CD14-positive monocyte (primary cell): ENCODE measurements around the gene SIGLEC12. TPM values are rescaled to one million over a fixed set of nuclear protein-coding genes. Genes with fewer than 3 reads are reported as not detected.

Source experiments
- DNase-seq, 3 donors: peaks; one replicate each; pipeline ENCODE4 v3.0.0-alpha.2; 2011 to 2022
- H2AFZ ChIP-seq: 2 replicates; pipeline ENCODE4 v1.6.0; 2012; ENCODE audit warnings: mild to moderate bottlenecking, low read depth, low read length, inconsistent platforms; ENCODE audit not compliant: insufficient read depth, poor library complexity, severe bottlenecking
- H3K27ac ChIP-seq, 2 donors: 1 replicate in 1 of 2; 2 replicates in 1 of 2; pipeline ENCODE4 v1.5.1; 2012 to 2013; ENCODE audit warnings: low read length in 2 of 2, control low read depth in 1 of 2, inconsistent platforms in 1 of 2, low read depth in 1 of 2, mild to moderate bottlenecking in 1 of 2
- H3K27me3 ChIP-seq, 2 donors: one replicate each; pipeline versions ENCODE4 v1.6.0 to v1.6.1; 2011 to 2013; ENCODE audit warnings: low read length in 2 of 2; ENCODE audit not compliant: control insufficient read depth in 2 of 2, insufficient read depth in 2 of 2
- H3K36me3 ChIP-seq, 2 donors: replicated peaks in 1 of 2; 1 replicate in 1 of 2; 2 replicates in 1 of 2; pipeline versions ENCODE4 v1.5.1 to v1.6.1; 2012 to 2013; ENCODE audit warnings: low read length in 2 of 2, control low read depth in 1 of 2, inconsistent platforms in 1 of 2, mild to moderate bottlenecking in 1 of 2; ENCODE audit not compliant: insufficient read depth in 2 of 2, control insufficient read depth in 1 of 2
- H3K4me1 ChIP-seq, 2 donors: 1 replicate in 1 of 2; 2 replicates in 1 of 2; pipeline versions ENCODE4 v1.5.1 to v1.6.1; 2012 to 2013; ENCODE audit warnings: low read length in 2 of 2, control low read depth in 1 of 2, inconsistent platforms in 1 of 2, mild to moderate bottlenecking in 1 of 2, moderate library complexity in 1 of 2; ENCODE audit not compliant: insufficient read depth in 2 of 2, control insufficient read depth in 1 of 2
- H3K4me2 ChIP-seq: replicated peaks from 2 replicates; pipeline ENCODE3; 2012; ENCODE audit warnings: low read length, moderate library complexity, mild to moderate bottlenecking; ENCODE audit not compliant: poor library complexity, severe bottlenecking; ENCODE audit errors: extremely low read depth
- H3K4me3 ChIP-seq, 3 experiments: fragments of 200-600 bp in 1 of 3; sonication (generic) in 1 of 3; replicated peaks in 1 of 3; 1 replicate in 2 of 3; 2 replicates in 1 of 3; pipeline ENCODE4 v1.5.1; 2011 to 2013; ENCODE audit warnings: low read length in 3 of 3, mild to moderate bottlenecking in 3 of 3, control low read depth in 2 of 3, low read depth in 2 of 3, inconsistent platforms in 1 of 3, moderate library complexity in 1 of 3
- H3K79me2 ChIP-seq: 2 replicates; pipeline ENCODE4 v1.6.0; 2012; ENCODE audit warnings: mild to moderate bottlenecking, control low read depth, inconsistent platforms, low read length, moderate library complexity; ENCODE audit not compliant: insufficient read depth
- H3K9ac ChIP-seq: 2 replicates; pipeline ENCODE4 v1.6.0; 2017; ENCODE audit warnings: low read length, mild to moderate bottlenecking; ENCODE audit not compliant: insufficient read depth, poor library complexity, severe bottlenecking
- H3K9me3 ChIP-seq, 2 donors: replicated peaks in 1 of 2; 1 replicate in 1 of 2; 2 replicates in 1 of 2; pipeline versions ENCODE4 v1.5.1 to v1.6.1; 2012 to 2013; ENCODE audit warnings: low read length in 2 of 2, control low read depth in 1 of 2; ENCODE audit not compliant: control insufficient read depth in 1 of 2, insufficient read depth in 1 of 2
- H4K20me1 ChIP-seq: 2 replicates; pipeline ENCODE4 v1.6.0; 2012; ENCODE audit warnings: mild to moderate bottlenecking, low read length, control low read depth, moderate library complexity; ENCODE audit not compliant: insufficient read depth
- H3K27ac Mint-ChIP-seq, 7 donors: one replicate each; pipeline ENCODE4 v1.8.0; 2020; ENCODE audit warnings: mild to moderate bottlenecking in 7 of 7, mixed read lengths in 7 of 7, moderate library complexity in 6 of 7, inconsistent platforms in 2 of 7
- H3K27me3 Mint-ChIP-seq, 3 donors: one replicate each; pipeline ENCODE4 v1.8.0; 2021 to 2022; ENCODE audit warnings: low read depth in 3 of 3, mild to moderate bottlenecking in 3 of 3, mixed read lengths in 3 of 3, moderate library complexity in 3 of 3, inconsistent platforms in 1 of 3
- H3K36me3 Mint-ChIP-seq, 2 donors: one replicate each; pipeline ENCODE4 v1.8.0; 2020; ENCODE audit warnings: mixed read lengths in 2 of 2, inconsistent platforms in 1 of 2, mild to moderate bottlenecking in 1 of 2
- H3K4me1 Mint-ChIP-seq: one replicate; pipeline ENCODE4 v1.8.0; 2020; ENCODE audit warnings: mild to moderate bottlenecking, mixed read lengths
- H3K4me3 Mint-ChIP-seq, 2 donors: one replicate each; pipeline ENCODE4 v1.8.0; 2020; ENCODE audit warnings: mild to moderate bottlenecking in 2 of 2, mixed read lengths in 2 of 2, moderate library complexity in 1 of 2
- H3K9me3 Mint-ChIP-seq, 7 donors: one replicate each; pipeline ENCODE4 v1.8.0; 2020 to 2022; ENCODE audit warnings: mixed read lengths in 7 of 7, mild to moderate bottlenecking in 6 of 7, moderate library complexity in 6 of 7, inconsistent platforms in 2 of 7
- WGBS: methylation state at CpG from one replicate; pipeline ENCODE4 v1.1.5; 2013; ENCODE audit warnings: missing lambda C conversion rate; ENCODE audit not compliant: insufficient coverage; 5-methylcytosine and 5-hydroxymethylcytosine counted together
- intact Hi-C, 2 donors: fragments of 100-400 bp; cut with micrococcal nuclease; formaldehyde crosslinking; loops; one replicate each; pipeline versions ENCODE4 v1.15.0 to v1.15.1; 2023
- polyA plus RNA-seq, 3 donors: library from polyadenylated mRNA; depleted of rRNA in 1 of 3; unstranded in 2 of 3; stranded (reverse) in 1 of 3; fragments of 300-500 nt in 2 of 3; fragments of >200 nt in 1 of 3; fragmentation: Illumina TruSeq in 2 of 3; gene quantifications; 1 replicate in 2 of 3; 2 replicates in 1 of 3; pipeline ENCODE4 v1.2.3, GENCODE V29; 2012 to 2021
- TF ChIP-seq, protein P1 (sequence below): fragments of 200-600 bp; IDR thresholded peaks from one replicate; pipeline ENCODE4 v1.8.0; 2022; ENCODE audit warnings: antibody characterized with exemption, mild to moderate bottlenecking

Gene SIGLEC12
- polyA plus RNA-seq, 3 donors, result 0.24 to 1.8 (median 1.3) TPM

GRCh38 chr19:51497666-51498065, 3.9 kb downstream of the SIGLEC12 start:
- H3K27me3 ChIP-seq, result no peaks in the 10 kb centered on the region
- WGBS, result no CpG with 5 or more reads among the region's 3 CpGs
- no peaks in the 10 kb centered on the region for H3K36me3 ChIP-seq
- intact Hi-C loops, result no loop called here
- H3K9ac ChIP-seq, result no peak overlapping the region
- H3K4me2 ChIP-seq, result no peak overlapping the region
- TF ChIP-seq, protein P1, sequence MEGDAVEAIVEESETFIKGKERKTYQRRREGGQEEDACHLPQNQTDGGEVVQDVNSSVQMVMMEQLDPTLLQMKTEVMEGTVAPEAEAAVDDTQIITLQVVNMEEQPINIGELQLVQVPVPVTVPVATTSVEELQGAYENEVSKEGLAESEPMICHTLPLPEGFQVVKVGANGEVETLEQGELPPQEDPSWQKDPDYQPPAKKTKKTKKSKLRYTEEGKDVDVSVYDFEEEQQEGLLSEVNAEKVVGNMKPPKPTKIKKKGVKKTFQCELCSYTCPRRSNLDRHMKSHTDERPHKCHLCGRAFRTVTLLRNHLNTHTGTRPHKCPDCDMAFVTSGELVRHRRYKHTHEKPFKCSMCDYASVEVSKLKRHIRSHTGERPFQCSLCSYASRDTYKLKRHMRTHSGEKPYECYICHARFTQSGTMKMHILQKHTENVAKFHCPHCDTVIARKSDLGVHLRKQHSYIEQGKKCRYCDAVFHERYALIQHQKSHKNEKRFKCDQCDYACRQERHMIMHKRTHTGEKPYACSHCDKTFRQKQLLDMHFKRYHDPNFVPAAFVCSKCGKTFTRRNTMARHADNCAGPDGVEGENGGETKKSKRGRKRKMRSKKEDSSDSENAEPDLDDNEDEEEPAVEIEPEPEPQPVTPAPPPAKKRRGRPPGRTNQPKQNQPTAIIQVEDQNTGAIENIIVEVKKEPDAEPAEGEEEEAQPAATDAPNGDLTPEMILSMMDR, result no peak
- H4K20me1 ChIP-seq, result no peaks in the 10 kb centered on the region
- no peak overlapping the region for H3K4me3 ChIP-seq
- no peak overlapping the region for H2AFZ ChIP-seq
- peaks cover 50 to 52% of the 10 kb centered on the region in 2 donors for H3K4me1 ChIP-seq
- no peak for DNase-seq
- H3K79me2 ChIP-seq, result peaks cover 34% of the 10 kb centered on the region
- Mint-ChIP-seq H3K4me3 (no peak overlapping the region), H3K36me3 (peaks cover 22 to 38% of the 10 kb centered on the region in 2 donors), H3K4me1 (peaks cover 56% of the 10 kb centered on the region), H3K9me3 (no peaks in the 10 kb centered on the region), H3K27ac (peak overlapping the region in 1 of 7 donors; percentile 31), H3K27me3 (peaks cover 0 to 2% (median 0%) of the 10 kb centered on the region in 3 donors)
- no peaks in the 10 kb centered on the region for H3K9me3 ChIP-seq
- no peak overlapping the region for H3K27ac ChIP-seq

DNA sequence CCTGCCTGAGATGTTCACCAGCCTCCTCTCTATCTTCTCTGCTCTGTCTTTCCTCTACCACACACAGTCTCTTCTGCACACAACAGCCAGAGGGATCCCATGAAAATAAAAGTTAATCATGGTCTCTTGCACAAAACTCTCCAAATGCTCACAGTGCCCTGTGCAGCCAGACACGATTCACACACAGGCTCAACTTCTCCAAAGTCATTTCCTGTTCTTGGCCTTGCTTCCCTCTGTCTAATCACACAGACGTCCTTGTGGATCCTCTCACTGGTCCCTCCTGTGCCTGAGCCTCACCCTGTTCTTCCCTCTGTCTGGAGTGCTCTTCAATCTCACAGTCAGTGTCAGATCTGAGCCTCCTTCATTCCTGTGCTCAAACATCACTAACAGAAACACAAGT, 7.8 kb downstream of the SIGLEC12 start:
- Histone ChIP-seq H3K27me3 (no peaks in the 10 kb centered on the region), H3K9me3 (no peaks in the 10 kb centered on the region), H3K9ac (no peak overlapping the region), H2AFZ (no peak overlapping the region), H3K4me1 (peaks cover 20 to 23% of the 10 kb centered on the region in 2 donors), H3K36me3 (peaks cover 0 to 5% of the 10 kb centered on the region in 2 donors), H3K4me3 (peak overlapping the region in 1 of 3 experiments; percentile 22), H3K27ac (no peak overlapping the region), H3K4me2 (peak overlapping the region; percentile 18), H3K79me2 (peaks cover 3% of the 10 kb centered on the region), H4K20me1 (no peaks in the 10 kb centered on the region)
- DNase-seq, result peak; percentile 49 to 75 (median 62)
- TF ChIP-seq, protein P1, result no peak
- Mint-ChIP-seq H3K36me3 (peaks cover 26 to 42% of the 10 kb centered on the region in 2 donors), H3K9me3 (peaks cover 0 to 2% (median 0%) of the 10 kb centered on the region in 7 donors), H3K27ac (peak overlapping the region in 5 of 7 donors; percentile 27 to 75 (median 53)), H3K4me1 (peaks cover 30% of the 10 kb centered on the region), H3K27me3 (peaks cover 0 to 2% (median 0%) of the 10 kb centered on the region in 3 donors), H3K4me3 (peak overlapping the region in 1 of 2 donors; percentile 67)
- intact Hi-C loops, result no loop called here
- WGBS, result 0% methylated on average over 2 of the region's 2 CpGs
